ENCODE measurements around the gene CXCR6. TPM values are rescaled to one million over a fixed set of nuclear protein-coding genes. Genes with fewer than 3 reads are reported as not detected.
"Not testable (repeated sequence)": the region's sequence is repeated elsewhere in the genome, so short reads cannot be mapped to it uniquely, and the experiment has no call there.

The CXCR6 gene
- total RNA-seq, 1 donor from 2014 or later: 0.41 TPM

- DNase-seq: no peak
These were observed 46.9 kb downstream of the CXCR6 start for GRCh38 chr3:45990181-45990580.

- no peak for DNase-seq
These were observed 48.1 kb downstream of the CXCR6 start for GRCh38 chr3:45991341-45991740.

- DNase-seq: no peak
These were observed 49.0 kb downstream of the CXCR6 start for GRCh38 chr3:45992133-45992729.

- no peak for DNase-seq
These were observed 49.6 kb downstream of the CXCR6 start for GRCh38 chr3:45992821-45993221.

GRCh38 chr3:45993421-45994027 is 50.3 kb downstream of the CXCR6 start:
- DNase-seq: no peak

GRCh38 chr3:45994419-45995235 is 51.4 kb downstream of the CXCR6 start:
- DNase-seq: peak; percentile 50

- DNase-seq: peak; percentile 95
These were observed 52.2 kb downstream of the CXCR6 start, which contains the start of gene FYCO1 for GRCh38 chr3:45995236-45996192. Gene FYCO1, minus strand, starts transcription at chr3:45995824. Its CDS starts 10,914 bp downstream, at chr3:45984910.

GRCh38 chr3:45997499-45997898 is 54.2 kb downstream of the CXCR6 start:
- not testable (repeated sequence) for DNase-seq

GRCh38 chr3:45997942-45998341 is 54.7 kb downstream of the CXCR6 start:
- no peak for DNase-seq

Small RNA genes within 50 kb of the gene (small RNA-seq; reads per million reads assigned to genes)
- gene RF00019 (ENCODE audit: low replicate concordance): not detected

Other genes with a start within 250 kb of the CXCR6 start
- gene SLC6A20, start 146.9 kb upstream of the CXCR6 start, total RNA-seq: 1.2 TPM
- gene LZTFL1, start 101.3 kb upstream of the CXCR6 start, total RNA-seq: 25.2 TPM
- gene CCR9, start 56.9 kb upstream of the CXCR6 start, total RNA-seq: 0.10 TPM
- 73.2 TPM for gene FYCO1, start 52.4 kb downstream of the CXCR6 start, total RNA-seq
- not detected for gene XCR1, start 84.0 kb downstream of the CXCR6 start, total RNA-seq